IMR-90 (cell line): Measurements from ENCODE around the gene KY. TPM values are rescaled to one million over a fixed set of nuclear protein-coding genes. Genes with fewer than 3 reads are reported as not detected.

Experiments
- ATAC-seq: fragments of 200-7000 bp; cut with Tn5 transposase; 2 replicates; pipeline ENCODE4 v1.9.1; 2020; ENCODE audit warnings: low read depth, mild to moderate bottlenecking, moderate library complexity
- BruUV-seq: library from RNA; stranded (reverse); fragments of 400-500 nt; replicated peaks from 2 replicates; lab custom pipeline; 2021; lab: Mats Ljungman, UMichigan
- CTCF ChIA-PET: fragments of 300-600 bp; formaldehyde crosslinking; extraction: SDS; loops from one replicate; lab custom pipeline; 2021; ENCODE audit warnings: antibody characterized with exemption; lab: Yijun Ruan, JAX
- POLR2A ChIA-PET: fragments of 300-600 bp; sonication (Branson Sonifier 250); formaldehyde crosslinking; loops from one replicate; lab custom pipeline; 2022; ENCODE audit warnings: antibody characterized with exemption; ENCODE audit not compliant: unreplicated experiment; lab: Charles Lee
- DNase-seq: peaks from one replicate; pipeline ENCODE4 v3.0.0; 2013
- H2AFZ ChIP-seq: replicated peaks from 2 replicates; pipeline ENCODE3; 2013; ENCODE audit warnings: low read length, mild to moderate bottlenecking; ENCODE audit not compliant: poor library complexity
- H2AK5ac ChIP-seq: 2 replicates; pipeline ENCODE4 v1.6.1; 2013; ENCODE audit warnings: low read depth, low read length, inconsistent platforms
- H2AK9ac ChIP-seq: replicated peaks from 2 replicates; pipeline ENCODE3; 2013; ENCODE audit warnings: mild to moderate bottlenecking, low read depth, low read length, moderate library complexity; ENCODE audit not compliant: poor library complexity
- H2BK120ac ChIP-seq: 2 replicates; pipeline ENCODE4 v1.6.1; 2013; ENCODE audit warnings: low read depth, low read length, inconsistent platforms
- H2BK15ac ChIP-seq: 3 replicates; pipeline ENCODE4 v1.6.1; 2013; ENCODE audit warnings: low read depth, low read length, inconsistent platforms
- H2BK20ac ChIP-seq: 2 replicates; pipeline ENCODE4 v1.6.1; 2013; ENCODE audit warnings: low read depth, mild to moderate bottlenecking, inconsistent platforms, low read length, moderate library complexity
- H2BK5ac ChIP-seq: 2 replicates; pipeline ENCODE4 v1.6.1; 2013; ENCODE audit warnings: mild to moderate bottlenecking, low read depth, low read length, inconsistent platforms; ENCODE audit not compliant: poor library complexity, severe bottlenecking
- H3K14ac ChIP-seq: replicated peaks from 2 replicates; pipeline ENCODE4 v1.6.1; 2013; ENCODE audit warnings: low read depth, low read length, inconsistent platforms
- H3K18ac ChIP-seq: 2 replicates; pipeline ENCODE4 v1.6.1; 2013; ENCODE audit warnings: low read depth, low read length, control low read depth
- H3K23ac ChIP-seq: 2 replicates; pipeline ENCODE4 v1.6.1; 2013; ENCODE audit warnings: low read depth, low read length, inconsistent platforms
- H3K27ac ChIP-seq: 2 replicates; pipeline ENCODE4 v1.5.1; 2013; ENCODE audit warnings: mild to moderate bottlenecking, control low read depth, low read length; ENCODE audit not compliant: insufficient read depth
- H3K27me3 ChIP-seq: 2 replicates; pipeline ENCODE4 v1.6.1; 2013; ENCODE audit warnings: low read length; ENCODE audit not compliant: control insufficient read depth, insufficient read depth
- H3K36me3 ChIP-seq: 2 replicates; pipeline ENCODE4 v1.6.1; 2013; ENCODE audit warnings: low read length, mixed read lengths; ENCODE audit not compliant: control insufficient read depth, insufficient read depth
- H3K4ac ChIP-seq: 2 replicates; pipeline ENCODE4 v1.6.1; 2013; ENCODE audit warnings: low read depth, low read length, inconsistent platforms
- H3K4me1 ChIP-seq: 2 replicates; pipeline ENCODE4 v1.6.1; 2013; ENCODE audit warnings: low read length, mixed read lengths; ENCODE audit not compliant: control insufficient read depth, insufficient read depth
- H3K4me2 ChIP-seq: 2 replicates; pipeline ENCODE4 v1.6.1; 2013; ENCODE audit warnings: low read depth, mild to moderate bottlenecking, control low read depth, low read length, moderate library complexity
- H3K4me3 ChIP-seq: 2 replicates; pipeline ENCODE4 v1.5.1; 2013; ENCODE audit warnings: low read depth, mild to moderate bottlenecking, control low read depth, low read length, moderate library complexity; ENCODE audit not compliant: insufficient read depth
- H3K56ac ChIP-seq: 2 replicates; pipeline ENCODE4 v1.6.1; 2013; ENCODE audit warnings: low read length, inconsistent platforms; ENCODE audit not compliant: insufficient read depth; ENCODE audit errors: extremely low read depth
- H3K79me1 ChIP-seq, 2 experiments: 2 replicates each; pipeline ENCODE4 v1.6.1; 2013; ENCODE audit warnings: low read length in 2 of 2, inconsistent platforms in 1 of 2, low read depth in 1 of 2
- H3K9ac ChIP-seq: 2 replicates; pipeline ENCODE4 v1.6.1; 2013; ENCODE audit warnings: low read depth, low read length, control low read depth
- H3K9me1 ChIP-seq: 2 replicates; pipeline ENCODE4 v1.6.1; 2013; ENCODE audit warnings: low read length, inconsistent platforms; ENCODE audit not compliant: insufficient read depth
- H3K9me3 ChIP-seq: 2 replicates; pipeline ENCODE4 v1.6.1; 2013; ENCODE audit warnings: low read length; ENCODE audit not compliant: control insufficient read depth, insufficient read depth
- H4K20me1 ChIP-seq: 2 replicates; pipeline ENCODE4 v1.6.1; 2013; ENCODE audit warnings: low read length, inconsistent platforms; ENCODE audit not compliant: insufficient read depth
- H4K5ac ChIP-seq: 2 replicates; pipeline ENCODE4 v1.6.1; 2013; ENCODE audit warnings: mild to moderate bottlenecking, low read depth, low read length, control low read depth
- H4K8ac ChIP-seq, 2 experiments: 2 replicates each; pipeline ENCODE4 v1.6.1; 2013; ENCODE audit warnings: low read depth in 2 of 2, low read length in 2 of 2, control low read depth in 1 of 2, inconsistent platforms in 1 of 2
- H4K91ac ChIP-seq: 2 replicates; pipeline ENCODE4 v1.6.1; 2013; ENCODE audit warnings: low read depth, low read length, inconsistent platforms; ENCODE audit not compliant: insufficient read depth
- CEBPB ChIP-seq: IDR thresholded peaks from 2 replicates; pipeline ENCODE4 v1.6.1; 2012; ENCODE audit warnings: low read depth, low read length, improper control_type of control experiment
- CHD1 ChIP-seq: IDR thresholded peaks from 2 replicates; pipeline ENCODE4 v1.6.1; 2012; ENCODE audit warnings: low read depth, low read length, improper control_type of control experiment
- FOS ChIP-seq: fragments of 150-350 bp; IDR thresholded peaks from 2 replicates; pipeline ENCODE4 v1.6.1; 2016; ENCODE audit warnings: low read depth, low read length
- MAZ ChIP-seq: IDR thresholded peaks from 2 replicates; pipeline ENCODE4 v1.6.1; 2012; ENCODE audit warnings: low read depth, mild to moderate bottlenecking, low read length, improper control_type of control experiment, moderate library complexity, borderline replicate concordance
- MXI1 ChIP-seq: IDR thresholded peaks from 2 replicates; pipeline ENCODE4 v1.6.1; 2012; ENCODE audit warnings: low read depth, mild to moderate bottlenecking, low read length, moderate library complexity, borderline replicate concordance
- POLR2A ChIP-seq: IDR thresholded peaks from 2 replicates; pipeline ENCODE4 v1.6.1; 2012; ENCODE audit warnings: mild to moderate bottlenecking, low read depth, low read length
- RAD21 ChIP-seq: IDR thresholded peaks from 2 replicates; pipeline ENCODE4 v1.6.1; 2012; ENCODE audit warnings: low read length, improper control_type of control experiment
- RCOR1 ChIP-seq: IDR thresholded peaks from 2 replicates; pipeline ENCODE4 v1.6.1; 2012; ENCODE audit warnings: mild to moderate bottlenecking, low read length, improper control_type of control experiment; ENCODE audit not compliant: insufficient replicate concordance
- RFX5 ChIP-seq: IDR thresholded peaks from 2 replicates; pipeline ENCODE4 v1.8.0; 2012; ENCODE audit warnings: low read depth, mild to moderate bottlenecking, low read length, moderate library complexity
- SMC3 ChIP-seq: fragments of 150-350 bp; IDR thresholded peaks from 2 replicates; pipeline ENCODE4 v1.6.1; 2016; ENCODE audit warnings: low read depth, mild to moderate bottlenecking, antibody characterized with exemption, low read length, moderate library complexity
- WGBS, 2 experiments: methylation state at CpG; one replicate each; pipeline versions ENCODE4 v1.1.5 to v1.1.7; 2013; ENCODE audit warnings: missing lambda C conversion rate in 2 of 2; ENCODE audit not compliant: insufficient read length in 1 of 2; ENCODE audit errors: extremely low coverage in 2 of 2; 5-methylcytosine and 5-hydroxymethylcytosine counted together
- dilution Hi-C: fragments of 300-500 bp; cut with HindIII; formaldehyde crosslinking; loops from one replicate; pipeline ENCODE4 v1.14.3; 2018; ENCODE audit warnings: low sequenced_read_pairs; ENCODE audit not compliant: unreplicated experiment
- in situ Hi-C: fragments of 300-500 bp; cut with MboI; formaldehyde crosslinking; loops from 3 replicates; pipeline ENCODE4 v1.14.3; 2019; ENCODE audit warnings: low sequenced_read_pairs, inconsistent platforms, mixed read lengths
- intact Hi-C: fragments of 100-400 bp; cut with micrococcal nuclease; formaldehyde crosslinking; loops from 2 replicates; pipeline ENCODE4 v1.10.0; 2022
- polyA plus RNA-seq, 3 experiments: library from polyadenylated mRNA; depleted of rRNA; stranded (reverse); fragments of >200 nt; gene quantifications; 2 replicates each; pipeline ENCODE4 v1.2.3, GENCODE V29; 2012; ENCODE audit warnings: low replicate concordance in 1 of 3
- total RNA-seq: library from RNA; depleted of rRNA; stranded (reverse); fragments of >200 nt; gene quantifications from 2 replicates; pipeline ENCODE4 v1.2.3, GENCODE V29; 2012
- TF ChIP-seq, protein P1 (sequence below): fragments of 150-350 bp; IDR thresholded peaks from 2 replicates; pipeline ENCODE4 v1.6.1; 2016; ENCODE audit warnings: low read depth, mild to moderate bottlenecking, low read length, moderate library complexity, borderline replicate concordance
- TF ChIP-seq, protein P2 (sequence below): fragments of 150-350 bp; IDR thresholded peaks from 2 replicates; pipeline ENCODE4 v1.6.1; 2017; ENCODE audit warnings: mild to moderate bottlenecking, antibody characterized with exemption, low read length, low read depth

KY gene
- total and polyA plus RNA-seq, 2 of the 4 experiments (the other 2 are of a cell fraction): under 0.01 to 0.09 TPM

DNA sequence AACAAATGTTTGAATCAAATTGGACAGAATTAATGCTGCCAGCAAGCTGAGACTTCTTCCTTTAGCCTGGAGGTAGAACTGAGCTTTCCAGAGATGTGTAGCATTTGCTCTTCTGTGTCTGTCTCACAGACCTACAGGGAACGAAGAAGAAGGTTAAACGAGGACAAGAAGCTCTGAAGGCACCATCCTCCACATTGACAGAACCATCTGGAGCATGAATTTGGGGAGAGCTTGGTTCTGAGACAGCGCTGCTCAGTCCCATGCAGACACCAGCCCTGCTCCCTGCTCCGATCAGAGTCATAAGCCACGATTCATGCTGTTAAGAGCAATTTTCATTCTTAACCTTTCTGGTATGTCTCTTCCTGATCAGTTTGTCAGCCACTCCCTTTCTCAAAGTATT lies 7.7 kb upstream of the KY start:
- in situ Hi-C loops (no loop called here), intact Hi-C loops (no loop called here), dilution Hi-C loops (no loop called here)
- no peak overlapping the region for H2AK5ac ChIP-seq
- H3K9me3 ChIP-seq: no peaks in the 10 kb centered on the region
- no peaks in the 10 kb centered on the region for H4K20me1 ChIP-seq
- ATAC-seq: no peak
- no peak overlapping the region for H3K4ac ChIP-seq
- DNase-seq: no peak
- H3K56ac ChIP-seq: no peak overlapping the region
- H3K14ac ChIP-seq: no peak overlapping the region
- H2AK9ac ChIP-seq: no peak overlapping the region
- no peaks in the 10 kb centered on the region for H3K79me1 ChIP-seq
- H3K27me3 ChIP-seq: peaks cover 15% of the 10 kb centered on the region
- ChIA-PET POLR2A (no interaction called here), CTCF (no interaction called here)
- BruUV-seq: no TSS peak
- no peak overlapping the region for H4K5ac ChIP-seq
- no peak overlapping the region for H3K23ac ChIP-seq
- no peak overlapping the region for H2BK120ac ChIP-seq
- H3K4me1 ChIP-seq: no peaks in the 10 kb centered on the region
- no peaks in the 10 kb centered on the region for H3K9me1 ChIP-seq
- no peak overlapping the region for H2BK20ac ChIP-seq
- H2AFZ ChIP-seq: peak overlapping the region; percentile 14
- WGBS, 2 experiments: no CpG with 5 or more reads among the region's 5 CpGs
- H2BK5ac ChIP-seq: no peak overlapping the region
- no peak overlapping the region for H2BK15ac ChIP-seq
- no peak overlapping the region for H4K91ac ChIP-seq
- H3K27ac ChIP-seq: no peak overlapping the region
- H3K4me2 ChIP-seq: no peak overlapping the region
- H4K8ac ChIP-seq: no peak overlapping the region
- TF ChIP-seq MXI1: no peak
- TF ChIP-seq SMC3: no peak
- TF ChIP-seq CHD1: no peak
- TF ChIP-seq, protein P1, sequence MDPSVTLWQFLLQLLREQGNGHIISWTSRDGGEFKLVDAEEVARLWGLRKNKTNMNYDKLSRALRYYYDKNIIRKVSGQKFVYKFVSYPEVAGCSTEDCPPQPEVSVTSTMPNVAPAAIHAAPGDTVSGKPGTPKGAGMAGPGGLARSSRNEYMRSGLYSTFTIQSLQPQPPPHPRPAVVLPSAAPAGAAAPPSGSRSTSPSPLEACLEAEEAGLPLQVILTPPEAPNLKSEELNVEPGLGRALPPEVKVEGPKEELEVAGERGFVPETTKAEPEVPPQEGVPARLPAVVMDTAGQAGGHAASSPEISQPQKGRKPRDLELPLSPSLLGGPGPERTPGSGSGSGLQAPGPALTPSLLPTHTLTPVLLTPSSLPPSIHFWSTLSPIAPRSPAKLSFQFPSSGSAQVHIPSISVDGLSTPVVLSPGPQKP: no peak
- no peak for TF ChIP-seq CEBPB
- no peak for TF ChIP-seq POLR2A
- no peak for TF ChIP-seq RAD21
- TF ChIP-seq RCOR1: no peak
- no peak for TF ChIP-seq RFX5
- no peak for TF ChIP-seq FOS
- TF ChIP-seq MAZ: no peak
- TF ChIP-seq, protein P2, sequence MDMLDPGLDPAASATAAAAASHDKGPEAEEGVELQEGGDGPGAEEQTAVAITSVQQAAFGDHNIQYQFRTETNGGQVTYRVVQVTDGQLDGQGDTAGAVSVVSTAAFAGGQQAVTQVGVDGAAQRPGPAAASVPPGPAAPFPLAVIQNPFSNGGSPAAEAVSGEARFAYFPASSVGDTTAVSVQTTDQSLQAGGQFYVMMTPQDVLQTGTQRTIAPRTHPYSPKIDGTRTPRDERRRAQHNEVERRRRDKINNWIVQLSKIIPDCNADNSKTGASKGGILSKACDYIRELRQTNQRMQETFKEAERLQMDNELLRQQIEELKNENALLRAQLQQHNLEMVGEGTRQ: no peak
- H3K4me3 ChIP-seq: no peak overlapping the region
- no peaks in the 10 kb centered on the region for H3K36me3 ChIP-seq
- no peak overlapping the region for H3K9ac ChIP-seq
- no peak overlapping the region for H3K18ac ChIP-seq
